HEK293 (cell line): ENCODE measurements around the gene AMBRA1.
A peak's percentile ranks its signal among the peaks of the same experiment; 100 is the strongest.

ENCODE experiments used
- CTCF ChIA-PET: fragments of 350-600 bp; formaldehyde crosslinking; extraction: SDS; loops from one replicate; lab custom pipeline; 2021; ENCODE audit warnings: antibody characterized with exemption; lab: Yijun Ruan, JAX
- POLR2A ChIA-PET: fragments of 300-600 bp; formaldehyde crosslinking; extraction: SDS; loops from one replicate; lab custom pipeline; 2020; ENCODE audit warnings: antibody characterized with exemption, inconsistent platforms; lab: Yijun Ruan, JAX
- H3K27ac ChIP-seq: fragments of 200-500 bp; sonication (Bioruptor generic); 2 replicates; pipeline ENCODE4 v1.5.1; 2014; ENCODE audit warnings: low read depth, low read length, control low read depth, inconsistent platforms; ENCODE audit errors: extremely low read depth
- H3K36me3 ChIP-seq, 2 experiments: fragments of 200-500 bp in 1 of 2; sonication (Bioruptor generic) in 1 of 2; 1 replicate in 1 of 2; 2 replicates in 1 of 2; pipeline ENCODE4 v1.5.1; 2014 to 2017; ENCODE audit warnings: inconsistent platforms in 2 of 2, low read length in 2 of 2; ENCODE audit not compliant: control insufficient read depth in 2 of 2, insufficient read depth in 1 of 2
- H3K4me1 ChIP-seq: fragments of 200-500 bp; sonication (Bioruptor generic); 2 replicates; pipeline ENCODE4 v1.5.1; 2014; ENCODE audit warnings: mild to moderate bottlenecking, low read length, inconsistent platforms; ENCODE audit not compliant: control insufficient read depth, insufficient read depth
- H3K4me3 ChIP-seq: 2 replicates; pipeline ENCODE4 v1.5.1; 2011; ENCODE audit warnings: low read depth, mild to moderate bottlenecking, control low read depth, low read length, moderate library complexity
- H3K9me3 ChIP-seq: fragments of 200-500 bp; sonication (Bioruptor generic); 2 replicates; pipeline ENCODE4 v1.5.1; 2014; ENCODE audit warnings: low read depth, low read length, inconsistent platforms; ENCODE audit not compliant: control insufficient read depth, insufficient read depth
- EGR2 ChIP-seq: fragments of 450-650 bp; formaldehyde crosslinking; IDR thresholded peaks from 2 replicates; pipeline ENCODE4 v1.5.1; 2016; ENCODE audit warnings: low read depth, missing biosample characterization, missing genetic modification characterization
- KLF1 ChIP-seq: fragments of 450-650 bp; formaldehyde crosslinking; IDR thresholded peaks from 2 replicates; pipeline ENCODE4 v1.5.1; 2016; ENCODE audit warnings: missing biosample characterization, missing genetic modification characterization
- SP2 ChIP-seq: fragments of 450-650 bp; formaldehyde crosslinking; IDR thresholded peaks from 2 replicates; pipeline ENCODE4 v1.5.1; 2016; ENCODE audit warnings: missing biosample characterization, missing genetic modification characterization
- ZFHX2 ChIP-seq: fragments of 450-650 bp; formaldehyde crosslinking; conservative IDR thresholded peaks from 2 replicates; pipeline ENCODE4 v1.5.1; 2016; ENCODE audit warnings: missing biosample characterization, missing genetic modification characterization
- ZFP41 ChIP-seq: fragments of 450-650 bp; formaldehyde crosslinking; IDR thresholded peaks from 2 replicates; pipeline ENCODE4 v1.5.1; 2016; ENCODE audit warnings: missing biosample characterization, missing genetic modification characterization, borderline replicate concordance
- ZIC2 ChIP-seq: fragments of 450-650 bp; formaldehyde crosslinking; IDR thresholded peaks from 2 replicates; pipeline ENCODE4 v1.5.1; 2016; ENCODE audit warnings: missing biosample characterization, missing genetic modification characterization
- ZNF155 ChIP-seq: fragments of 450-650 bp; formaldehyde crosslinking; IDR thresholded peaks from 2 replicates; pipeline ENCODE4 v1.5.1; 2016; ENCODE audit warnings: missing biosample characterization, missing genetic modification characterization
- ZNF175 ChIP-seq: fragments of 450-650 bp; formaldehyde crosslinking; IDR thresholded peaks from 2 replicates; pipeline ENCODE4 v1.5.1; 2016; ENCODE audit warnings: missing biosample characterization, missing genetic modification characterization
- ZNF248 ChIP-seq: fragments of 450-650 bp; formaldehyde crosslinking; IDR thresholded peaks from 2 replicates; pipeline ENCODE4 v1.5.1; 2017; ENCODE audit warnings: missing biosample characterization, missing genetic modification characterization
- ZNF274 ChIP-seq, 2 experiments: fragments of 200-500 bp in 1 of 2; fragments of 450-650 bp in 1 of 2; sonication (Bioruptor generic) in 1 of 2; formaldehyde crosslinking in 1 of 2; IDR thresholded peaks; 2 replicates each; pipeline versions ENCODE4 v1.5.1 to v1.6.1; 2014 to 2016; ENCODE audit warnings: borderline replicate concordance in 1 of 2, inconsistent platforms in 1 of 2, low read length in 1 of 2, missing biosample characterization in 1 of 2, missing genetic modification characterization in 1 of 2
- ZNF335 ChIP-seq: fragments of 450-650 bp; formaldehyde crosslinking; conservative IDR thresholded peaks from 2 replicates; pipeline ENCODE4 v1.5.1; 2016; ENCODE audit warnings: missing biosample characterization, missing genetic modification characterization
- ZNF514 ChIP-seq: fragments of 450-650 bp; formaldehyde crosslinking; IDR thresholded peaks from 2 replicates; pipeline ENCODE4 v1.5.1; 2016; ENCODE audit warnings: missing biosample characterization, missing genetic modification characterization
- ZNF544 ChIP-seq: fragments of 450-650 bp; formaldehyde crosslinking; IDR thresholded peaks from 2 replicates; pipeline ENCODE4 v1.5.0; 2017; ENCODE audit warnings: missing biosample characterization, missing genetic modification characterization
- ZNF600 ChIP-seq: fragments of 450-650 bp; formaldehyde crosslinking; IDR thresholded peaks from 2 replicates; pipeline ENCODE4 v1.5.1; 2016; ENCODE audit warnings: missing biosample characterization, missing genetic modification characterization
- ZNF626 ChIP-seq: fragments of 450-650 bp; sonication (Bioruptor Pico); formaldehyde crosslinking; IDR thresholded peaks from 2 replicates; pipeline ENCODE4 v1.5.1; 2018; ENCODE audit warnings: missing biosample characterization, missing genetic modification characterization, inconsistent platforms
- ZNF660 ChIP-seq: fragments of 450-650 bp; IDR thresholded peaks from 2 replicates; pipeline ENCODE4 v1.5.1; 2018; ENCODE audit warnings: missing biosample characterization, mild to moderate bottlenecking, missing genetic modification characterization
- ZNF701 ChIP-seq: fragments of 450-650 bp; formaldehyde crosslinking; IDR thresholded peaks from 2 replicates; pipeline ENCODE4 v1.5.1; 2016; ENCODE audit warnings: missing biosample characterization, missing genetic modification characterization
- ZNF792 ChIP-seq: fragments of 450-650 bp; formaldehyde crosslinking; IDR thresholded peaks from 2 replicates; pipeline ENCODE4 v1.5.1; 2016; ENCODE audit warnings: missing biosample characterization, missing genetic modification characterization
- ZSCAN23 ChIP-seq: fragments of 450-650 bp; formaldehyde crosslinking; IDR thresholded peaks from 2 replicates; pipeline ENCODE4 v1.5.1; 2016; ENCODE audit warnings: missing biosample characterization, missing genetic modification characterization
- TF ChIP-seq, protein P1 (sequence below): fragments of 450-650 bp; formaldehyde crosslinking; IDR thresholded peaks from 2 replicates; pipeline ENCODE4 v1.5.1; 2016; ENCODE audit warnings: missing biosample characterization, missing genetic modification characterization

AMBRA1 gene

DNA sequence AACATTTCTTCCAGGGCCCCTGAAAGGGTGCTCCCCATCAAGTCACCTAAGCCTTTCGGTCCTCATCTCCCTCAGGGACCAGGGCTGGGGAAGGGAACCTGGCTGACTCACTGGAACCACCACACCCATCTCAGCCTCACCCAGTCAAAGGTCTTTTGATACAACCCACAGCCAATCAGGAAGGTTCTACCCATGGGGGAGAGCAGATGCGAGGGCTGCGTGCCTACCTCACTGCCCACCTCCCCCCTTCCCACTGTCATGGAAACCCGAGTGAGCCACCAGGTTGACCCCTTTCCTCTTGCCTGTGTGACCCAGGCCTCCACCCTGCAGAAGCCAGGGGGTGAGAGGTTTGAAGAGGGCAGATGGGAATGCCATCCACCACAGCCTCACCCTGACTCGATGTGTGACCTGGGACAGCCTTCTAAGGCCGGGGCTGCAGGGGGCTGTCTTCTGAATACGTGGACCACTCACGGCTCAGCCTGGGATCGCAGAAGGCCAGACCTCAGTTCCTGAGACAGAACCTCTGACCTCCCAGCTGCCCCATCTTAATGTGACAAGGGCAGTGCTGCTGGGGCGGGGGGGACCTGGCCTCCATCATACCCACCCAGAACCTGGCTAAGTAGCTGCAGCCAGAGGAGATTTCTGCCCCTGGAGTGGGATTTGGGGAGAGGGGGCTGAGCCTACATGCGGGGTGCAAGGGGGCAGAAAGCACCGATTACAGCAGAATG is 209.7 kb downstream of the AMBRA1 start:
- Histone ChIP-seq H3K9me3 (no peaks in the 10 kb centered on the region), H3K27ac (no peak overlapping the region), H3K4me3 (no peak overlapping the region), H3K36me3 (peaks cover 0 to 14% of the 10 kb centered on the region in 2 experiments; a peak in 1 of 3 replicates), H3K4me1 (no peaks in the 10 kb centered on the region)
- TF ChIP-seq, protein P1, sequence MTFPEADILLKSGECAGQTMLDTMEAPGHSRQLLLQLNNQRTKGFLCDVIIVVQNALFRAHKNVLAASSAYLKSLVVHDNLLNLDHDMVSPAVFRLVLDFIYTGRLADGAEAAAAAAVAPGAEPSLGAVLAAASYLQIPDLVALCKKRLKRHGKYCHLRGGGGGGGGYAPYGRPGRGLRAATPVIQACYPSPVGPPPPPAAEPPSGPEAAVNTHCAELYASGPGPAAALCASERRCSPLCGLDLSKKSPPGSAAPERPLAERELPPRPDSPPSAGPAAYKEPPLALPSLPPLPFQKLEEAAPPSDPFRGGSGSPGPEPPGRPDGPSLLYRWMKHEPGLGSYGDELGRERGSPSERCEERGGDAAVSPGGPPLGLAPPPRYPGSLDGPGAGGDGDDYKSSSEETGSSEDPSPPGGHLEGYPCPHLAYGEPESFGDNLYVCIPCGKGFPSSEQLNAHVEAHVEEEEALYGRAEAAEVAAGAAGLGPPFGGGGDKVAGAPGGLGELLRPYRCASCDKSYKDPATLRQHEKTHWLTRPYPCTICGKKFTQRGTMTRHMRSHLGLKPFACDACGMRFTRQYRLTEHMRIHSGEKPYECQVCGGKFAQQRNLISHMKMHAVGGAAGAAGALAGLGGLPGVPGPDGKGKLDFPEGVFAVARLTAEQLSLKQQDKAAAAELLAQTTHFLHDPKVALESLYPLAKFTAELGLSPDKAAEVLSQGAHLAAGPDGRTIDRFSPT (tag by site-specific recombination), result peak; percentile 46; the same call in 1 of the 2 replicates
- TF ChIP-seq ZSCAN23 (tag by site-specific recombination), result no peak
- TF ChIP-seq ZNF701 (tag by site-specific recombination), result no peak
- TF ChIP-seq KLF1 (tag by site-specific recombination), result 0 out of 2 replicates have a peak, but pooled peaks have one; percentile 8
- no peak for TF ChIP-seq ZNF248
- no peak for TF ChIP-seq ZNF544 (tag by site-specific recombination)
- TF ChIP-seq ZFP41, result no peak
- no peak for TF ChIP-seq ZNF175 (tag by site-specific recombination)
- TF ChIP-seq ZNF514, result no peak
- no peak for TF ChIP-seq ZNF626 (tag by site-specific recombination)
- no peak for TF ChIP-seq ZNF155 (tag by site-specific recombination)
- TF ChIP-seq ZIC2 (tag by site-specific recombination), result no peak
- TF ChIP-seq EGR2 (tag by site-specific recombination), result 0 out of 2 replicates have a peak, but pooled peaks have one; percentile 12
- no peak for TF ChIP-seq ZNF274 (IDR thresholded peaks at IDR 0.05; ENCODE audit: low read length)
- no peak for TF ChIP-seq ZNF274 (tag by site-specific recombination; IDR thresholded peaks at IDR 0.05; ENCODE audit: borderline replicate concordance)
- TF ChIP-seq ZNF660 (tag by site-specific recombination), result no peak
- TF ChIP-seq ZFHX2 (tag by site-specific recombination), result 0 out of 2 replicates have a peak, but pooled peaks have one; percentile 20
- TF ChIP-seq ZNF792 (tag by site-specific recombination), result no peak
- ChIA-PET CTCF (interaction anchor here (0.6 to 2.1 kb wide), 14 partner anchors 8 to 442 kb away, joined by 3 to 13 read pairs (median 4); partner anchors contain the start of genes CHRM4 and DGKZ), POLR2A (interaction anchor here (1.3 kb wide), 1 partner anchor 8 kb away, joined by 3 read pairs; no protein-coding TSS in a partner anchor)

DNA sequence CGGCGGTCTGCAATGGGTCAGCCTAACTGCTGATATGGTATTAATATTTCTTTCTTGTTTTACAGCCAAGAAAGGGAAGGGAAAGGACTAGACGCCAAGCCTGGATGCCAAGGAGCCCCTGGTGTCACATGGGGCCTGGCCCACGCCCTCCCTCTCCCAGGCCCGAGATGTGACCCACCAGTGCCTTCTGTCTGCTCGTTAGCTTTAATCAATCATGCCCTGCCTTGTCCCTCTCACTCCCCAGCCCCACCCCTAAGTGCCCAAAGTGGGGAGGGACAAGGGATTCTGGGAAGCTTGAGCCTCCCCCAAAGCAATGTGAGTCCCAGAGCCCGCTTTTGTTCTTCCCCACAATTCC is 210.4 kb downstream of the AMBRA1 start:
- Histone ChIP-seq H3K27ac (no peak overlapping the region), H3K36me3 (peaks cover 0 to 18% of the 10 kb centered on the region in 2 experiments; a peak in 1 of 3 replicates), H3K4me1 (no peaks in the 10 kb centered on the region), H3K4me3 (no peak overlapping the region), H3K9me3 (no peaks in the 10 kb centered on the region)
- TF ChIP-seq ZNF335 (tag by site-specific recombination) (no peak), SP2 (tag by site-specific recombination) (peak; percentile 37; the same call in 1 of the 2 replicates), ZNF600 (tag by site-specific recombination) (0 out of 2 replicates have a peak, but pooled peaks have one; percentile 45)
- ChIA-PET POLR2A (interaction anchor here (1.3 kb wide), 1 partner anchor 9 kb away, joined by 3 read pairs; no protein-coding TSS in a partner anchor), CTCF (interaction anchor here (0.6 to 2.1 kb wide), 21 partner anchors 9 to 510 kb away, joined by 3 to 13 read pairs (median 3); partner anchors contain the start of genes CHRM4 and DGKZ)
